ENCODE data around the gene PRKG2.

The PRKG2 gene

DNA sequence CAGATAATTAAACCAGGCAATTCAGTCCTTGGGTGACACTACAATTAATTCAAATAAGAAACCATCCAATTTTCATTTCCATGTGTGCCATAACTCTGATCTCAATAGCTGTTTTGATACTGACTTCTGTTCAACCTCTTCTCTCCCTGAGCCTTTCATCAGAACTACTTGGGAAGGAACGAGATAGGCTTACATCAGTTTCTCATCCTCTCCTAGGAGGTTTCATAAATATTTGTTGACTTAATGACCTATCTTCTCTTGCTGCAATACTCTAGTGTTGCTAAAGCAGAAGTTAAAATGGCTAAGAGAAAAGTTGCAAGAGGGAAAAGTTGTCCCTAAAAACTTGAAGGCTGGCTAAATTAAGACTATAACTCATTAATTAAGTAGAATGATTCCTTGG is 41.8 kb downstream of the PRKG2 start:
- Mint-ChIP-seq H3K27ac (no peak overlapping the region), H3K36me3 (ENCODE audit: low read depth) (peaks cover 2% of the 10 kb centered on the region), H3K9me3 (no peaks in the 10 kb centered on the region), H3K4me1 (no peaks in the 10 kb centered on the region), H3K27me3 (ENCODE audit: low read depth) (no peaks in the 10 kb centered on the region), H3K4me3 (no peak overlapping the region)
- TF ChIP-seq, protein P1, sequence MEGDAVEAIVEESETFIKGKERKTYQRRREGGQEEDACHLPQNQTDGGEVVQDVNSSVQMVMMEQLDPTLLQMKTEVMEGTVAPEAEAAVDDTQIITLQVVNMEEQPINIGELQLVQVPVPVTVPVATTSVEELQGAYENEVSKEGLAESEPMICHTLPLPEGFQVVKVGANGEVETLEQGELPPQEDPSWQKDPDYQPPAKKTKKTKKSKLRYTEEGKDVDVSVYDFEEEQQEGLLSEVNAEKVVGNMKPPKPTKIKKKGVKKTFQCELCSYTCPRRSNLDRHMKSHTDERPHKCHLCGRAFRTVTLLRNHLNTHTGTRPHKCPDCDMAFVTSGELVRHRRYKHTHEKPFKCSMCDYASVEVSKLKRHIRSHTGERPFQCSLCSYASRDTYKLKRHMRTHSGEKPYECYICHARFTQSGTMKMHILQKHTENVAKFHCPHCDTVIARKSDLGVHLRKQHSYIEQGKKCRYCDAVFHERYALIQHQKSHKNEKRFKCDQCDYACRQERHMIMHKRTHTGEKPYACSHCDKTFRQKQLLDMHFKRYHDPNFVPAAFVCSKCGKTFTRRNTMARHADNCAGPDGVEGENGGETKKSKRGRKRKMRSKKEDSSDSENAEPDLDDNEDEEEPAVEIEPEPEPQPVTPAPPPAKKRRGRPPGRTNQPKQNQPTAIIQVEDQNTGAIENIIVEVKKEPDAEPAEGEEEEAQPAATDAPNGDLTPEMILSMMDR (IDR thresholded peaks at IDR 0.05; ENCODE audit: unreplicated experiment in 3 of 3): no peak

GRCh38 chr4:81166458-81167160 is 48.4 kb downstream of the PRKG2 start:
- Mint-ChIP-seq H3K27me3 (ENCODE audit: low read depth) (no peaks in the 10 kb centered on the region), H3K4me3 (no peak overlapping the region), H3K4me1 (peaks cover 14% of the 10 kb centered on the region), H3K36me3 (ENCODE audit: low read depth) (no peaks in the 10 kb centered on the region), H3K27ac (peak overlapping the region in 1 of 3 experiments; percentile 54), H3K9me3 (peaks cover 5% of the 10 kb centered on the region)
- TF ChIP-seq, protein P1 (IDR thresholded peaks at IDR 0.05; ENCODE audit: unreplicated experiment in 3 of 3): no peak

DNA sequence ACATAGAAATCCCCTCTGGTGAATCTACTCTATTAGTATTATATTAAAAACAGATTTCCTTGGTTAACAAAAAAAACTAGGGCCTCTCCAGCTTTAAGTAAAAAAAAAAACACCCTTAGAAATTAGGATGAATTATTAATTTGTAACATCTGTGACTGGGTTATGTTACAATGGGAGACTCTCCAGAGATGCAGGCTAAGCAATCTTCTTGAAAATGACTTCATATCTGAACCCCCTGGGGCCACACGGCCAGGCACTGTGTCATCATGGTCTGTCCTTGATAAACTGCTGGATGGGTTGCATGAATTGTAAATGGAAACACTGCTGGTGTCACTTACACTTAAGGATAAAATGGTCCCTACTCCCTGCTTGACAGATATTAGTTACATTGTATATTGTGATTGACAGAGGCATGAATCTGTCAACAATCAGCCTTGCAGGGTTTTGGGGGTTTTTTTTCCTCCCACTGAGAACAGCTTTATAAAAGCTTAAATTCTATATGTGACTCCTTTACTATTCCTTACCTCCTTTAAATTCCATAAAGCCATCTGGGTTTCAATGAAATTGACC is 49.1 kb downstream of the PRKG2 start:
- H3K9me3 Mint-ChIP-seq: peaks cover 5% of the 10 kb centered on the region
- no peaks in the 10 kb centered on the region for H3K36me3 Mint-ChIP-seq (ENCODE audit: low read depth)
- H3K27ac Mint-ChIP-seq: peak overlapping the region in 1 of 3 experiments; percentile 54
- H3K4me1 Mint-ChIP-seq: peaks cover 14% of the 10 kb centered on the region
- no peaks in the 10 kb centered on the region for H3K27me3 Mint-ChIP-seq (ENCODE audit: low read depth)
- no peak overlapping the region for H3K4me3 Mint-ChIP-seq
- TF ChIP-seq, protein P1 (IDR thresholded peaks at IDR 0.05; ENCODE audit: unreplicated experiment in 3 of 3): no peak

GRCh38 chr4:81164623-81165416 is 50.2 kb downstream of the PRKG2 start:
- Mint-ChIP-seq H3K27me3 (ENCODE audit: low read depth) (no peaks in the 10 kb centered on the region), H3K4me1 (peaks cover 14% of the 10 kb centered on the region), H3K4me3 (no peak overlapping the region), H3K27ac (peak overlapping the region in 1 of 3 experiments; percentile 24), H3K9me3 (peaks cover 5% of the 10 kb centered on the region), H3K36me3 (ENCODE audit: low read depth) (no peaks in the 10 kb centered on the region)
- TF ChIP-seq, protein P1 (IDR thresholded peaks at IDR 0.05; ENCODE audit: unreplicated experiment in 3 of 3): no peak

- no peaks in the 10 kb centered on the region for H3K27me3 Mint-ChIP-seq (ENCODE audit: low read depth)
- no peaks in the 10 kb centered on the region for H3K36me3 Mint-ChIP-seq (ENCODE audit: low read depth)
- peaks cover 5% of the 10 kb centered on the region for H3K9me3 Mint-ChIP-seq
- no peak overlapping the region for H3K27ac Mint-ChIP-seq
- peaks cover 14% of the 10 kb centered on the region for H3K4me1 Mint-ChIP-seq
- TF ChIP-seq, protein P1 (IDR thresholded peaks at IDR 0.05; ENCODE audit: unreplicated experiment in 3 of 3): no peak
- H3K4me3 Mint-ChIP-seq: no peak overlapping the region
Measured at GRCh38 chr4:81164126-81164525, 50.9 kb downstream of the PRKG2 start.
